Ammon's horn (tissue), 1 donor: Measurements from ENCODE around the gene SLC2A14.
"Not testable (repeated sequence)": the region's sequence is repeated elsewhere in the genome, so short reads cannot be mapped to it uniquely, and the experiment has no call there.

Experiments used
- DNase-seq: peaks from one replicate; pipeline ENCODE4 v3.0.0-alpha.2; 2016; ENCODE audit warnings: low spot score

SLC2A14 gene

GRCh38 chr12:7869137-7869536 lies 3.6 kb downstream of the SLC2A14 start:
- DNase-seq: no peak

- no peak for DNase-seq
Measured at GRCh38 chr12:7868391-7868790, 4.3 kb downstream of the SLC2A14 start.

GRCh38 chr12:7864601-7865150 lies 8.0 kb downstream of the SLC2A14 start:
- no peak for DNase-seq

- DNase-seq: not testable (repeated sequence)
Measured at GRCh38 chr12:7862814-7863348, 9.8 kb downstream of the SLC2A14 start.

GRCh38 chr12:7862301-7862700 lies 10.4 kb downstream of the SLC2A14 start:
- not testable (repeated sequence) for DNase-seq

GRCh38 chr12:7859552-7859951 lies 13.2 kb downstream of the SLC2A14 start:
- no peak for DNase-seq

- DNase-seq: no peak
Measured at GRCh38 chr12:7857971-7858370, 14.7 kb downstream of the SLC2A14 start.

- DNase-seq: no peak
Measured at GRCh38 chr12:7856516-7856915, 16.2 kb downstream of the SLC2A14 start.

GRCh38 chr12:7853557-7853956 lies 19.2 kb downstream of the SLC2A14 start:
- DNase-seq: no peak

GRCh38 chr12:7851622-7852081 lies 21.1 kb downstream of the SLC2A14 start:
- DNase-seq: not testable (repeated sequence)

GRCh38 chr12:7850099-7850498 lies 22.6 kb downstream of the SLC2A14 start:
- not testable (repeated sequence) for DNase-seq

GRCh38 chr12:7848098-7848422 lies 24.7 kb downstream of the SLC2A14 start:
- not testable (repeated sequence) for DNase-seq

GRCh38 chr12:7847226-7848097 lies 25.3 kb downstream of the SLC2A14 start:
- DNase-seq: peak; percentile 25

- DNase-seq: no peak
Measured at GRCh38 chr12:7844116-7844515, 28.6 kb downstream of the SLC2A14 start.

GRCh38 chr12:7843583-7843982 lies 29.1 kb downstream of the SLC2A14 start:
- DNase-seq: not testable (repeated sequence)

GRCh38 chr12:7843149-7843548 lies 29.6 kb downstream of the SLC2A14 start:
- DNase-seq: not testable (repeated sequence)

GRCh38 chr12:7842444-7842843 lies 30.3 kb downstream of the SLC2A14 start:
- DNase-seq: not testable (repeated sequence)

GRCh38 chr12:7839848-7840247 lies 32.9 kb downstream of the SLC2A14 start:
- not testable (repeated sequence) for DNase-seq

- DNase-seq: peak; percentile 70
Measured at GRCh38 chr12:7839226-7839625, 33.5 kb downstream of the SLC2A14 start.

GRCh38 chr12:7837366-7837765 lies 35.3 kb downstream of the SLC2A14 start:
- DNase-seq: no peak

GRCh38 chr12:7835766-7836165 lies 36.9 kb downstream of the SLC2A14 start:
- no peak for DNase-seq

GRCh38 chr12:7835116-7835515 lies 37.6 kb downstream of the SLC2A14 start:
- DNase-seq: no peak

GRCh38 chr12:7834701-7835100 lies 38.0 kb downstream of the SLC2A14 start:
- no peak for DNase-seq
